Osteoblast (primary cell): Measurements from ENCODE around the gene CCDC86. TPM values are rescaled to one million over a fixed set of nuclear protein-coding genes. Genes with fewer than 3 reads are reported as not detected.

Source experiments
- DNase-seq: peaks from one replicate; pipeline ENCODE4 v3.0.0; 2011; ENCODE audit warnings: low spot score, mixed read lengths; ENCODE audit not compliant: insufficient read length; ENCODE audit errors: missing footprints
- H2AFZ ChIP-seq: 2 replicates; pipeline ENCODE4 v1.6.0; 2011; ENCODE audit warnings: mild to moderate bottlenecking, low read length
- H3K27ac ChIP-seq: 2 replicates; pipeline ENCODE4 v1.5.1; 2011; ENCODE audit warnings: mild to moderate bottlenecking, low read depth, low read length, moderate library complexity
- H3K27me3 ChIP-seq: 2 replicates; pipeline ENCODE4 v1.6.0; 2012; ENCODE audit warnings: mild to moderate bottlenecking, control low read depth, inconsistent platforms, low read length, moderate library complexity; ENCODE audit not compliant: insufficient read depth
- H3K36me3 ChIP-seq: 2 replicates; pipeline ENCODE4 v1.5.1; 2011; ENCODE audit warnings: mild to moderate bottlenecking, low read length, control low read depth, moderate library complexity; ENCODE audit not compliant: insufficient read depth
- H3K4me1 ChIP-seq: 2 replicates; pipeline ENCODE4 v1.5.1; 2011; ENCODE audit warnings: mild to moderate bottlenecking, low read length, control low read depth, moderate library complexity; ENCODE audit not compliant: insufficient read depth
- H3K4me2 ChIP-seq: 2 replicates; pipeline ENCODE4 v1.6.0; 2011; ENCODE audit warnings: mild to moderate bottlenecking, low read length; ENCODE audit not compliant: insufficient read depth
- H3K4me3 ChIP-seq: fragments of 200-600 bp; sonication (generic); 3 replicates; pipeline ENCODE4 v1.5.1; 2012; ENCODE audit warnings: mild to moderate bottlenecking, low read length, inconsistent platforms; ENCODE audit not compliant: insufficient read depth
- H3K79me2 ChIP-seq: 2 replicates; pipeline ENCODE4 v1.6.0; 2012; ENCODE audit warnings: mild to moderate bottlenecking, low read length, control low read depth, inconsistent platforms; ENCODE audit not compliant: insufficient read depth
- H3K9me3 ChIP-seq: 2 replicates; pipeline ENCODE4 v1.5.1; 2011; ENCODE audit warnings: low read depth, low read length, control low read depth
- H4K20me1 ChIP-seq: 2 replicates; pipeline ENCODE4 v1.6.0; 2012; ENCODE audit warnings: mild to moderate bottlenecking, low read length, control low read depth; ENCODE audit not compliant: insufficient read depth
- total RNA-seq: library from RNA; depleted of rRNA; stranded (reverse); fragments of >200 nt; gene quantifications from 2 replicates; pipeline ENCODE4 v1.2.3, GENCODE V29; 2012
- TF ChIP-seq, protein P1 (sequence below): IDR thresholded peaks from 2 replicates; pipeline ENCODE4 v1.5.1; 2011; ENCODE audit warnings: mild to moderate bottlenecking, low read depth, low read length, moderate library complexity; ENCODE audit errors: extremely low read depth

The CCDC86 gene
- total RNA-seq, 1 donor, result 6.2 TPM

DNA sequence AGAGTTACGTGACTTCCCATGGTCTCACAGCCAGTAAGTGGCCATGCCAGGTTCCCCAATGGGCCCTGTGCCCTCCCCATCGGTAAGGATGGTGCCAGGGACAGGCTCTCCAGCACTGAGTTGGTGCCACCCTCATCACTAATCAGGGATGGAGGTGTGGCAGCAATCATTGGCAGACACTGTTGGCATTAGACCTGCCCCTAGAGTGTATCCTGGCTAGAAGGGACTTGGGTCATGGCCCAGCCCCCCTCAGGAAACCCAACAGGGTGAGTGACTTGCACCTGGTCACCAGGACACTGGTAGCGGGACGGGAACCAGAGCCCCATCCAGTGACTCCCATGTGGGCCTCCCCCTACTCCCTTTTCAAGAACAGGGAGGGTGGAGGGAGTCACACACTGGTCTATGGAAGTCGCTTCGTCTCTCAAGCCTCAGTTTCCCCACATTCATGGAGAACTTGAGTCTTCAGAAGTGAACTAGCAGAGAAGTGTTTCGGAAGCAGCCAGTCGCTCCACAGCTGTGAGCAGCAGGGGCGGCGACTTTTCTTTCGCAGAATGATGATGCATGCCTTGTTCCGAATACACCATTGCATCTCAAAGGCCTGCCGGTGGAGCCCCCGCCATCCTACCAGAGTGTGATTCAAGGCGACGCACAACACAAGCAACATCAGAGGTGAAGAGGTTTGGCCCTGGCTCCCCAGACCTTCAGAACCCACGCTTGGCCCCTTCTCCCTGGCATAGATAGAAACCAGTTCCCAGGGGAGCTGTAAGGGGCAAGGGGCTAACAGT lies 43.9 kb upstream of the CCDC86 start:
- DNase-seq, result peak; percentile 50
- Histone ChIP-seq H3K4me3 (no peak overlapping the region), H2AFZ (no peak overlapping the region), H3K4me1 (no peaks in the 10 kb centered on the region), H3K27me3 (peaks cover 16% of the 10 kb centered on the region), H3K36me3 (no peaks in the 10 kb centered on the region), H3K79me2 (no peaks in the 10 kb centered on the region), H3K9me3 (no peaks in the 10 kb centered on the region), H4K20me1 (no peaks in the 10 kb centered on the region), H3K27ac (no peak overlapping the region), H3K4me2 (no peak overlapping the region)
- TF ChIP-seq, protein P1, sequence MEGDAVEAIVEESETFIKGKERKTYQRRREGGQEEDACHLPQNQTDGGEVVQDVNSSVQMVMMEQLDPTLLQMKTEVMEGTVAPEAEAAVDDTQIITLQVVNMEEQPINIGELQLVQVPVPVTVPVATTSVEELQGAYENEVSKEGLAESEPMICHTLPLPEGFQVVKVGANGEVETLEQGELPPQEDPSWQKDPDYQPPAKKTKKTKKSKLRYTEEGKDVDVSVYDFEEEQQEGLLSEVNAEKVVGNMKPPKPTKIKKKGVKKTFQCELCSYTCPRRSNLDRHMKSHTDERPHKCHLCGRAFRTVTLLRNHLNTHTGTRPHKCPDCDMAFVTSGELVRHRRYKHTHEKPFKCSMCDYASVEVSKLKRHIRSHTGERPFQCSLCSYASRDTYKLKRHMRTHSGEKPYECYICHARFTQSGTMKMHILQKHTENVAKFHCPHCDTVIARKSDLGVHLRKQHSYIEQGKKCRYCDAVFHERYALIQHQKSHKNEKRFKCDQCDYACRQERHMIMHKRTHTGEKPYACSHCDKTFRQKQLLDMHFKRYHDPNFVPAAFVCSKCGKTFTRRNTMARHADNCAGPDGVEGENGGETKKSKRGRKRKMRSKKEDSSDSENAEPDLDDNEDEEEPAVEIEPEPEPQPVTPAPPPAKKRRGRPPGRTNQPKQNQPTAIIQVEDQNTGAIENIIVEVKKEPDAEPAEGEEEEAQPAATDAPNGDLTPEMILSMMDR, result no peak

DNA sequence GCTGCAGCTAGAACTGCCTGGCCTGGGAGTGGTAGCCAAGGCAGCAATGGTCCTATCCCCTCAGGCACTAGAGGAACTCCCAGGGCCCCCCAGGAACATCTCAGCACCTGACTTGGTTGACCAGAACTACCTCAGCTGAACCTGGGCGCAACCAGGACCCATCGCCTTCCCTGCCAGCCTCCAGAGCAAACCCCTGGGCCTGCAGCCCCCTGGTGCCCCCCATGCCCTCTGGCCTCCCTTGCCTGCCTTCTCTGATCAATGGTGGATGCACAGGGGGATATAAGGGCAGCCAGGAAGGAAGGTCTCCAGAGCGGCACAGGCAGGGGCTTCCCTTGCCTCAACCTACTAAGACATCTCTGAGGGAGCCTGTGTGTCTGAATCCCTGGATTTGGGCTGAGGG lies 43.3 kb upstream of the CCDC86 start:
- no peaks in the 10 kb centered on the region for H3K36me3 ChIP-seq
- no peak overlapping the region for H2AFZ ChIP-seq
- peak; percentile 56 for DNase-seq
- H3K4me2 ChIP-seq, result no peak overlapping the region
- TF ChIP-seq, protein P1, result no peak
- H3K27ac ChIP-seq, result no peak overlapping the region
- H3K9me3 ChIP-seq, result no peaks in the 10 kb centered on the region
- H3K27me3 ChIP-seq, result peaks cover 19% of the 10 kb centered on the region
- H3K4me3 ChIP-seq, result no peak overlapping the region
- H4K20me1 ChIP-seq, result no peaks in the 10 kb centered on the region
- no peaks in the 10 kb centered on the region for H3K4me1 ChIP-seq
- H3K79me2 ChIP-seq, result no peaks in the 10 kb centered on the region

DNA sequence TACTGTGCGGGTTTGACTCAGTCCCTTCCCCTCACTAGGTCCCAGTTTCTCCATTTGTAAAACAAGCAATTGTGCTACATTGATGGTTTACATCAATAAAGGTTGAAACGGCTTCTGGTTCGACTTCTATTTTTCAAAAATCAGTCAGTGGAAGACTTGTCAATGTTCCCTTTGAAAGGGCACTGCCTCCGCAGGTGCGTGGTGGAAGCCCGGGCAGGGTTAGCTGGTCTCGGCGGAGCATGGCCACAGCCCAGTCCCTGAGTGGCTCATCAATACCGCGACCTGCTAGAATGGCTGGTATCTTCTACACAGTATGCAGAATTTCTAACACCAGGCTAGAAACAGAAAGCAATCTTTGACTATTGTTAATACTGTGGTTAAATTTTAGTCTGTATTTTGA lies 40.7 kb upstream of the CCDC86 start:
- peak; percentile 21 for DNase-seq
- H3K9me3 ChIP-seq, result no peaks in the 10 kb centered on the region
- H4K20me1 ChIP-seq, result no peaks in the 10 kb centered on the region
- peaks cover 12% of the 10 kb centered on the region for H3K27me3 ChIP-seq
- H3K27ac ChIP-seq, result no peak overlapping the region
- H2AFZ ChIP-seq, result no peak overlapping the region
- no peak overlapping the region for H3K4me3 ChIP-seq
- no peaks in the 10 kb centered on the region for H3K79me2 ChIP-seq
- H3K4me2 ChIP-seq, result no peak overlapping the region
- TF ChIP-seq, protein P1, result no peak
- H3K36me3 ChIP-seq, result no peaks in the 10 kb centered on the region
- no peaks in the 10 kb centered on the region for H3K4me1 ChIP-seq

DNA sequence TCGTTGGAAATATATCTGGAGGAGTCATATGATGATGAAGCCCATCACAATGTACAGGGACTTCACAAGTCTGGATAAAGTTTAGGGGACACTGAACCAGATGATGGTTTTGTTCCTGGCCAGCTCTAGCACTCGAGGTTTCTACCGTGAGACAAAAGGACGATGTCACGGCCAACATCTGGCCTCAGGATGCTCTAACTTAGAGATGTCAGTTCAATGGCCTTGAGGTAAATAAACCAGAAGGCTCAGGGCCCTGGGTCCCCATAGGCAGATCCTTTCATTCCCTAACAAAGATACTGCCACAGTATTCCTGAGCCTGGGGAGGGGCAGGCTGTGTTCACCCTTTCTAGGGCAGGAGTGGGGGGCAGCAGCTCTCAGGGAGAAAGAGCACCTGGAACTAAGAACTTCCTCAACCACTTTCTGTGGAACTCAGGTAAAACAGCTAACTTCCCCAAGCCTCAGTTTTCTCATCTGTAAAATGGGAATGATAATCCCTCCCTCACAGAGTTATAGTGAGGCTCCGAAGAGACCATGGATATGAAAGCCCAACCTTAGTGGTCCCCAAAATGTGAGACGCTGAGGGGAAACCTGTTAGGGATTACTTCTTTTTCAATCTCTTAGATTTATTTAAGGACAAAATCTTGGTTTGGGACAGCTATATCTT lies 38.5 kb upstream of the CCDC86 start:
- Histone ChIP-seq H3K4me2 (no peak overlapping the region), H3K79me2 (no peaks in the 10 kb centered on the region), H3K9me3 (no peaks in the 10 kb centered on the region), H3K4me1 (no peaks in the 10 kb centered on the region), H3K36me3 (no peaks in the 10 kb centered on the region), H2AFZ (no peak overlapping the region), H3K4me3 (no peak overlapping the region), H4K20me1 (no peaks in the 10 kb centered on the region), H3K27me3 (peaks cover 9% of the 10 kb centered on the region), H3K27ac (no peak overlapping the region)
- TF ChIP-seq, protein P1, result no peak
- DNase-seq, result peak; percentile 19
